B cell (primary cell): ENCODE measurements around the gene CAND2. TPM values are rescaled to one million over a fixed set of nuclear protein-coding genes. Genes with fewer than 3 reads are reported as not detected.
"Not testable (repeated sequence)": the region's sequence is repeated elsewhere in the genome, so short reads cannot be mapped to it uniquely, and the experiment has no call there.

ENCODE experiments used
- ATAC-seq: fragments of 200-7000 bp; cut with Tn5 transposase; one replicate; pipeline ENCODE4 v1.10.0; 2021; ENCODE audit warnings: low read depth, mild to moderate bottlenecking, moderate number of reproducible peaks, moderate library complexity
- CTCF ChIA-PET: fragments of 350-600 bp; sonication (Branson Sonifier 250); formaldehyde crosslinking; loops from one replicate; lab custom pipeline; 2021; ENCODE audit warnings: antibody characterized with exemption, inconsistent platforms; lab: Charles Lee
- POLR2A ChIA-PET: fragments of 350-600 bp; sonication (Branson Sonifier 250); formaldehyde crosslinking; loops from one replicate; lab custom pipeline; 2021; ENCODE audit warnings: antibody characterized with exemption; lab: Charles Lee
- DNase-seq: peaks from one replicate; pipeline ENCODE4 v3.0.0; 2013
- H2AFZ ChIP-seq: 2 replicates; pipeline ENCODE4 v1.6.1; 2012; ENCODE audit warnings: mild to moderate bottlenecking, low read depth, low read length; ENCODE audit not compliant: insufficient read depth, poor library complexity, severe bottlenecking
- H3K27ac ChIP-seq, 2 donors: 1 replicate in 1 of 2; 2 replicates in 1 of 2; pipeline ENCODE4 v1.5.1; 2012 to 2013; ENCODE audit warnings: low read length in 2 of 2, mild to moderate bottlenecking in 2 of 2, moderate library complexity in 1 of 2
- H3K27me3 ChIP-seq, 4 experiments: fragments of 200-600 bp in 1 of 4; sonication (generic) in 1 of 4; replicated peaks in 1 of 4; 1 replicate in 2 of 4; 2 replicates in 2 of 4; pipeline versions ENCODE4 v1.6.1 to v1.7.0; 2013 to 2016; ENCODE audit warnings: low read length in 3 of 4, mild to moderate bottlenecking in 2 of 4, mixed read lengths in 1 of 4, moderate library complexity in 1 of 4; ENCODE audit not compliant: insufficient read depth in 4 of 4, control insufficient read depth in 3 of 4; ENCODE audit errors: control extremely low read depth in 1 of 4
- H3K36me3 ChIP-seq, 2 experiments: replicated peaks in 1 of 2; 1 replicate in 1 of 2; 2 replicates in 1 of 2; pipeline versions ENCODE4 v1.6.1 to v1.7.1; 2013; ENCODE audit warnings: low read length in 1 of 2; ENCODE audit not compliant: insufficient read depth in 2 of 2, control insufficient read depth in 1 of 2; ENCODE audit errors: control extremely low read depth in 1 of 2, extremely low read depth in 1 of 2
- H3K4me1 ChIP-seq, 2 donors: fragments of 200-600 bp in 1 of 2; sonication (generic) in 1 of 2; 1 replicate in 1 of 2; 2 replicates in 1 of 2; pipeline versions ENCODE4 v1.5.1 to v1.6.1; 2013 to 2017; ENCODE audit warnings: low read length in 2 of 2; ENCODE audit not compliant: control insufficient read depth in 2 of 2, insufficient read depth in 2 of 2
- H3K4me2 ChIP-seq: replicated peaks from 2 replicates; pipeline ENCODE3; 2012; ENCODE audit warnings: mild to moderate bottlenecking, low read depth, low read length; ENCODE audit not compliant: poor library complexity, severe bottlenecking
- H3K4me3 ChIP-seq, 5 experiments: fragments of 200-600 bp in 1 of 5; sonication (generic) in 1 of 5; 1 replicate in 3 of 5; 2 replicates in 2 of 5; pipeline versions ENCODE4 v1.5.1 to v1.7.0; 2011 to 2016; ENCODE audit warnings: low read length in 4 of 5, mild to moderate bottlenecking in 4 of 5, low read depth in 2 of 5, control low read depth in 1 of 5, moderate library complexity in 1 of 5; ENCODE audit not compliant: insufficient read depth in 1 of 5; ENCODE audit errors: control extremely low read depth in 1 of 5, extremely low read depth in 1 of 5
- H3K79me2 ChIP-seq: fragments of 200-600 bp; sonication (generic); one replicate; pipeline ENCODE4 v1.6.0; 2016; ENCODE audit warnings: low read length; ENCODE audit not compliant: control insufficient read depth, insufficient read depth
- H3K9ac ChIP-seq: fragments of 200-600 bp; sonication (generic); 2 replicates; pipeline ENCODE4 v1.6.1; 2017; ENCODE audit warnings: mild to moderate bottlenecking, low read length, moderate library complexity
- H3K9me3 ChIP-seq, 3 donors: one replicate each; pipeline versions ENCODE4 v1.6.1 to v1.7.1; 2013; ENCODE audit warnings: low read length in 2 of 3; ENCODE audit not compliant: control insufficient read depth in 2 of 3, insufficient read depth in 1 of 3; ENCODE audit errors: control extremely low read depth in 1 of 3
- H4K20me1 ChIP-seq: 2 replicates; pipeline ENCODE4 v1.6.0; 2012; ENCODE audit warnings: mild to moderate bottlenecking, low read length; ENCODE audit not compliant: insufficient read depth, control insufficient read depth, poor library complexity, severe bottlenecking
- H3K27ac Mint-ChIP-seq: one replicate; pipeline ENCODE4 v1.8.0; 2021; ENCODE audit warnings: mixed read lengths
- H3K27me3 Mint-ChIP-seq: one replicate; pipeline ENCODE4 v1.8.0; 2021; ENCODE audit warnings: mixed read lengths
- H3K4me1 Mint-ChIP-seq: one replicate; pipeline ENCODE4 v1.8.0; 2021; ENCODE audit warnings: mixed read lengths
- H3K4me3 Mint-ChIP-seq: one replicate; pipeline ENCODE4 v1.8.0; 2021; ENCODE audit warnings: mixed read lengths
- H3K9me3 Mint-ChIP-seq: one replicate; pipeline ENCODE4 v1.8.0; 2022; ENCODE audit warnings: mixed read lengths; ENCODE audit not compliant: insufficient read depth
- EZH2 ChIP-seq: IDR thresholded peaks from 2 replicates; pipeline ENCODE4 v1.6.1; 2012; ENCODE audit warnings: borderline replicate concordance, low read depth, mild to moderate bottlenecking, moderate library complexity, low read length; ENCODE audit not compliant: insufficient read depth, poor library complexity, severe bottlenecking
- WGBS: methylation state at CpG from one replicate; pipeline ENCODE4 v1.1.5; 2013; ENCODE audit warnings: missing lambda C conversion rate; ENCODE audit not compliant: insufficient coverage; 5-methylcytosine and 5-hydroxymethylcytosine counted together
- intact Hi-C: fragments of 100-400 bp; cut with micrococcal nuclease; formaldehyde crosslinking; loops from one replicate; pipeline ENCODE4 v1.10.0; 2022
- polyA plus RNA-seq: library from polyadenylated mRNA; depleted of rRNA; stranded (reverse); fragments of >200 nt; gene quantifications from 2 replicates; pipeline ENCODE4 v1.2.3, GENCODE V29; 2012
- total RNA-seq, 2 donors: library from RNA; stranded (reverse); fragments of 120-200 nt in 1 of 2; gene quantifications; 1 replicate in 1 of 2; 2 replicates in 1 of 2; pipeline versions ENCODE4 v1.2.3 to v1.2.4, GENCODE V29; 2013 to 2022
- TF ChIP-seq, protein P1 (sequence below): fragments of 200-600 bp; IDR thresholded peaks from one replicate; pipeline ENCODE4 v1.8.0; 2022; ENCODE audit warnings: antibody characterized with exemption, mild to moderate bottlenecking

Gene CAND2
- total and polyA plus RNA-seq, 2 donors (not counting 1 experiment from before 2014, with no cell fraction given), result 0.34 to 1.9 TPM

DNA sequence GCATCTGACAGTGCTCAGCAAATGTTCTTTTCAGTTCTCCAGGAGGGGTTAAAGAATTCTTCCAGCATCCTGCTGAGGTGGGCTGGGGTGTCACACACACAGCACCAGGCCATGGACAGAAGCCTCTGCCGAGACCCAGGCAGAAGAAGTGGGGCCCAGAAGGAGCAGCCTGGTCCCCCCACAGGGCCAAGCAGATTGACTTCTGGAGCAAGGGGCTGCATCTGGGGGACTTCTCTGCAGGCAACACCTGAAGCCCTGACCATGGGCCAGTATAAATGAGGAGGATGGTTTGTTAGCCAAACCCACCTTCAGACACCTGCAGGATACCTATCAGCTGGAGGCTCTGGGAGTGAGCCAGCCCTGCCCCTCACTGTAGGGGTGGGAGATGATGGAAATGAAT, 21.3 kb upstream of the CAND2 start:
- WGBS, result 100% methylated on average over 1 of the region's 1 CpG
- ChIA-PET POLR2A (no interaction called here), CTCF (no interaction called here)
- no peaks in the 10 kb centered on the region for H4K20me1 ChIP-seq
- H3K36me3 ChIP-seq, result no peaks in the 10 kb centered on the region
- H3K27ac ChIP-seq, result no peak overlapping the region
- intact Hi-C loops, result no loop called here
- Mint-ChIP-seq H3K9me3 (no peaks in the 10 kb centered on the region), H3K27ac (no peak overlapping the region), H3K27me3 (peaks cover 17% of the 10 kb centered on the region), H3K4me1 (peaks cover 10% of the 10 kb centered on the region), H3K4me3 (no peak overlapping the region)
- H3K9me3 ChIP-seq, result peaks cover 0 to 21% (median 15%) of the 10 kb centered on the region in 3 donors
- DNase-seq (no peak), ATAC-seq (no peak)
- no peak overlapping the region for H3K9ac ChIP-seq
- H3K4me3 ChIP-seq, result no peak overlapping the region
- no peaks in the 10 kb centered on the region for H3K79me2 ChIP-seq
- H3K27me3 ChIP-seq, result peaks cover 0 to 20% (median 0%) of the 10 kb centered on the region in 4 experiments
- peaks cover 0 to 5% of the 10 kb centered on the region in 2 donors for H3K4me1 ChIP-seq
- no peak overlapping the region for H3K4me2 ChIP-seq
- no peak for TF ChIP-seq EZH2
- TF ChIP-seq, protein P1, sequence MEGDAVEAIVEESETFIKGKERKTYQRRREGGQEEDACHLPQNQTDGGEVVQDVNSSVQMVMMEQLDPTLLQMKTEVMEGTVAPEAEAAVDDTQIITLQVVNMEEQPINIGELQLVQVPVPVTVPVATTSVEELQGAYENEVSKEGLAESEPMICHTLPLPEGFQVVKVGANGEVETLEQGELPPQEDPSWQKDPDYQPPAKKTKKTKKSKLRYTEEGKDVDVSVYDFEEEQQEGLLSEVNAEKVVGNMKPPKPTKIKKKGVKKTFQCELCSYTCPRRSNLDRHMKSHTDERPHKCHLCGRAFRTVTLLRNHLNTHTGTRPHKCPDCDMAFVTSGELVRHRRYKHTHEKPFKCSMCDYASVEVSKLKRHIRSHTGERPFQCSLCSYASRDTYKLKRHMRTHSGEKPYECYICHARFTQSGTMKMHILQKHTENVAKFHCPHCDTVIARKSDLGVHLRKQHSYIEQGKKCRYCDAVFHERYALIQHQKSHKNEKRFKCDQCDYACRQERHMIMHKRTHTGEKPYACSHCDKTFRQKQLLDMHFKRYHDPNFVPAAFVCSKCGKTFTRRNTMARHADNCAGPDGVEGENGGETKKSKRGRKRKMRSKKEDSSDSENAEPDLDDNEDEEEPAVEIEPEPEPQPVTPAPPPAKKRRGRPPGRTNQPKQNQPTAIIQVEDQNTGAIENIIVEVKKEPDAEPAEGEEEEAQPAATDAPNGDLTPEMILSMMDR, result no peak
- H2AFZ ChIP-seq, result no peak overlapping the region

DNA sequence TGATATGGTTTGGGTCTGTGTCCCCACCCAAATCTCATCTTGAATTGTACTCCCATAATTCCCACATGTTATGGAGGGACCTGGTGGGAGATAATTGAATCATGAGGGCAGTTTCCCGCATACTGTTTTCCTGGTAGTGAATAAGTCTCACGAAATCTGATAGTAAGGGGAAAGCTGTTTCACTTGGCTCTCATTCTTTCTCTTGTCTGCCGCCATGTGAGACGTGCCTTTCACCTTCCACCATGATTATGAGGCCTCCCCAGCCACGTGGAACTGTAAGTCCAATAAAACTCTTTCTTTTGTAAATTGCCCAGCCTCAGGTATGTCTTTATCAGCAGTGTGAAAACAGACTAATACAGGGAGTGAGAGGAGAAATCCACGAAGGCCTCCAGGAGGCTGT, 20.5 kb upstream of the CAND2 start:
- H3K4me1 Mint-ChIP-seq, H3K9ac ChIP-seq, H4K20me1 ChIP-seq, intact Hi-C loops, CTCF ChIA-PET, DNase-seq, H3K27ac Mint-ChIP-seq, H3K79me2 ChIP-seq, ATAC-seq, H3K9me3 Mint-ChIP-seq, H3K4me3 ChIP-seq, H3K27ac ChIP-seq, H3K36me3 ChIP-seq, H3K4me3 Mint-ChIP-seq, POLR2A ChIA-PET, H3K4me1 ChIP-seq, H2AFZ ChIP-seq, H3K4me2 ChIP-seq: not testable (repeated sequence)
- Histone ChIP-seq H3K27me3 (peaks cover 0 to 20% (median 0%) of the 10 kb centered on the region in 4 experiments), H3K9me3 (peaks cover 0 to 21% (median 15%) of the 10 kb centered on the region in 3 donors)
- no CpG with 5 or more reads among the region's 6 CpGs for WGBS
- peaks cover 17% of the 10 kb centered on the region for H3K27me3 Mint-ChIP-seq
